Measurements from ENCODE around the gene CLINT1. TPM values are rescaled to one million over a fixed set of nuclear protein-coding genes. Genes with fewer than 3 reads are reported as not detected.

CLINT1 gene
- total RNA-seq, 2 donors from 2014 or later: 76.3 to 83.6 TPM

GRCh38 chr5:157744051-157745011, 114.6 kb downstream of the CLINT1 start:
- H3K4me3 ChIP-seq: peak overlapping the region; percentile 77 to 85
- H3K4me1 ChIP-seq: peaks cover 0 to 17% of the 10 kb centered on the region in 2 donors
- no peaks in the 10 kb centered on the region for H3K9me3 ChIP-seq
- DNase-seq (ENCODE audit: low spot score): no peak
- H3K27me3 ChIP-seq: no peaks in the 10 kb centered on the region
- no peak for TF ChIP-seq CTCF (IDR thresholded peaks at IDR 0.05)
- no peaks in the 10 kb centered on the region for H3K36me3 ChIP-seq
- H3K27ac ChIP-seq: peak overlapping the region in 1 of 2 donors; percentile 27

GRCh38 chr5:157743163-157744050, 115.5 kb downstream of the CLINT1 start, which contains the start of gene LSM11:
Gene LSM11 (plus strand): TSS chr5:157743712. CDS start chr5:157743751, 39 bp downstream.
- peaks cover under 1% of the 10 kb centered on the region for H3K36me3 ChIP-seq
- H3K4me3 ChIP-seq: peak within 1 kb of the TSS; percentile 77 to 85
- H3K27me3 ChIP-seq: no peaks in the 10 kb centered on the region
- peak within 1 kb of the TSS; percentile 48 to 58 for H3K27ac ChIP-seq
- DNase-seq (ENCODE audit: low spot score): peak; percentile 89
- H3K4me1 ChIP-seq: peaks cover 0 to 17% of the 10 kb centered on the region in 2 donors
- no peaks in the 10 kb centered on the region for H3K9me3 ChIP-seq
- TF ChIP-seq CTCF (IDR thresholded peaks at IDR 0.05): peak; percentile 99 to 100

DNA sequence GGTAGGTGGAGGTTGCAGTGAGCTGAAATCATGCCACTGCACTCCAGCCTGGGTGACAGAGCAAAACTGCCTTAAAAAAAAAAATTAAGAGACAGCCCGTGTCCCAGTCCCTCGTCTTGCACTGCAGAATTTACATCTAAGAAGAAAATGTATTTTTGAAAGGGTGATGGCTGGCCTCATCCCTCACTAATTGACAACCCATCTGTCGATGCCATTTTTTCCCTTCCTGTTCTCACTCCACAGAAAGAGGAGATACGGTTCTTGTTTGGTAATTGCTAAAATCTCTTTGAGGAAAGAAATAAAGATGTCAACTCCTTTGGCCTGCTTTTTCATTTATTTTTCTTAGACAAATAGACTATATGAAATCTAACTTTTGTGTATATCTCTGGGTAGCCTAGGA, 117.8 kb downstream of the CLINT1 start:
- Histone ChIP-seq H3K27ac (no peak overlapping the region), H3K4me3 (no peak overlapping the region), H3K27me3 (no peaks in the 10 kb centered on the region), H3K36me3 (peaks cover 19% of the 10 kb centered on the region), H3K4me1 (peaks cover 0 to 17% of the 10 kb centered on the region in 2 donors), H3K9me3 (no peaks in the 10 kb centered on the region)
- no peak for DNase-seq (ENCODE audit: low spot score)
- TF ChIP-seq CTCF (IDR thresholded peaks at IDR 0.05): no peak

- no peak for DNase-seq (ENCODE audit: low spot score)
- H3K4me1 ChIP-seq: peaks cover 0 to 17% of the 10 kb centered on the region in 2 donors
- peaks cover 25% of the 10 kb centered on the region for H3K36me3 ChIP-seq
These were observed 118.7 kb downstream of the CLINT1 start for GRCh38 chr5:157740229-157740610.

More at GRCh38 chr5:157740229-157740610, 118.7 kb downstream of the CLINT1 start:
- Histone ChIP-seq H3K27ac (no peak overlapping the region), H3K4me3 (no peak overlapping the region), H3K27me3 (no peaks in the 10 kb centered on the region), H3K9me3 (no peaks in the 10 kb centered on the region)
- peak in 1 of 2 donors; percentile 45 for TF ChIP-seq CTCF (IDR thresholded peaks at IDR 0.05)
